HL-60 (cell line): Measurements from ENCODE around the gene DNAH6.

ENCODE experiments used
- DNase-seq, 2 experiments: peaks; one replicate each; pipeline ENCODE4 v3.0.0-alpha.2; 2010 to 2020; ENCODE audit warnings: low read depth in 1 of 2, low spot score in 1 of 2
- H3K27ac ChIP-seq: fragments of 250-450 bp; sonication (Bioruptor Pico); replicated peaks from 2 replicates; pipeline ENCODE4 v1.5.1; 2020; ENCODE audit warnings: mild to moderate bottlenecking, moderate library complexity
- H3K27me3 ChIP-seq: fragments of 250-450 bp; sonication (Bioruptor Pico); 2 replicates; pipeline ENCODE4 v1.5.1; 2021; ENCODE audit warnings: mild to moderate bottlenecking, moderate library complexity; ENCODE audit not compliant: insufficient read depth, poor library complexity, severe bottlenecking
- H3K4me3 ChIP-seq: replicated peaks from 2 replicates; pipeline ENCODE4 v1.5.1; 2011; ENCODE audit warnings: mild to moderate bottlenecking, control low read depth, low read length; ENCODE audit not compliant: insufficient read depth
- CTCF ChIP-seq: IDR thresholded peaks from one replicate; pipeline ENCODE4 v1.5.1; 2011; ENCODE audit warnings: low read length, control low read depth, inconsistent platforms; ENCODE audit not compliant: insufficient read depth
- GABPA ChIP-seq: IDR thresholded peaks from 2 replicates; pipeline ENCODE4 v1.6.1; 2012; ENCODE audit warnings: low read depth
- POLR2AphosphoS5 ChIP-seq: IDR thresholded peaks from 2 replicates; pipeline ENCODE4 v1.6.1; 2012; ENCODE audit warnings: low read depth
- SPI1 ChIP-seq: IDR thresholded peaks from 2 replicates; pipeline ENCODE4 v1.6.1; 2012; ENCODE audit warnings: low read depth, mild to moderate bottlenecking, borderline replicate concordance
- TF ChIP-seq, protein P1 (sequence below): IDR thresholded peaks from 2 replicates; pipeline ENCODE4 v1.6.1; 2012; ENCODE audit warnings: low read depth; ENCODE audit not compliant: insufficient replicate concordance

DNAH6 gene

DNA sequence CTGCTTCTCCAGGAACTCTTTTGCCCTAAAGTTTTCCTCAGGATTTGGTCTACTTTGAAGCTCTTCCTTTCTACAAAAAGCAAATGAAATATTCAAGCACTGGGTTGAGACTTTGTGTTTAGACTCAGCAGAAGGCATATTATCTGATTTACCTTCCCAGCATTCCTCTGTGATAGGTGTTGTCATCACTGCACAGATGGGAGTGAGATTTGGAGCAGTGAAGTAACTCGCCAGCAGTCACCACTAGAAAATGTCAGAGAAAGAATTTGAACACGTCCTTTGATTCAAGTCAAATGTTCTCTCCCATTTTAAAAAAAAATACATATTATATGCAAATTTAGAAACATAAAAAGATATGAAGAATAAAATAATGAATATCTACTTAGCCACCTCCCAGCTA, 112.2 kb downstream of the DNAH6 start:
- Histone ChIP-seq H3K27me3 (no peaks in the 10 kb centered on the region), H3K4me3 (no peak overlapping the region), H3K27ac (no peak overlapping the region)
- TF ChIP-seq, protein P1, sequence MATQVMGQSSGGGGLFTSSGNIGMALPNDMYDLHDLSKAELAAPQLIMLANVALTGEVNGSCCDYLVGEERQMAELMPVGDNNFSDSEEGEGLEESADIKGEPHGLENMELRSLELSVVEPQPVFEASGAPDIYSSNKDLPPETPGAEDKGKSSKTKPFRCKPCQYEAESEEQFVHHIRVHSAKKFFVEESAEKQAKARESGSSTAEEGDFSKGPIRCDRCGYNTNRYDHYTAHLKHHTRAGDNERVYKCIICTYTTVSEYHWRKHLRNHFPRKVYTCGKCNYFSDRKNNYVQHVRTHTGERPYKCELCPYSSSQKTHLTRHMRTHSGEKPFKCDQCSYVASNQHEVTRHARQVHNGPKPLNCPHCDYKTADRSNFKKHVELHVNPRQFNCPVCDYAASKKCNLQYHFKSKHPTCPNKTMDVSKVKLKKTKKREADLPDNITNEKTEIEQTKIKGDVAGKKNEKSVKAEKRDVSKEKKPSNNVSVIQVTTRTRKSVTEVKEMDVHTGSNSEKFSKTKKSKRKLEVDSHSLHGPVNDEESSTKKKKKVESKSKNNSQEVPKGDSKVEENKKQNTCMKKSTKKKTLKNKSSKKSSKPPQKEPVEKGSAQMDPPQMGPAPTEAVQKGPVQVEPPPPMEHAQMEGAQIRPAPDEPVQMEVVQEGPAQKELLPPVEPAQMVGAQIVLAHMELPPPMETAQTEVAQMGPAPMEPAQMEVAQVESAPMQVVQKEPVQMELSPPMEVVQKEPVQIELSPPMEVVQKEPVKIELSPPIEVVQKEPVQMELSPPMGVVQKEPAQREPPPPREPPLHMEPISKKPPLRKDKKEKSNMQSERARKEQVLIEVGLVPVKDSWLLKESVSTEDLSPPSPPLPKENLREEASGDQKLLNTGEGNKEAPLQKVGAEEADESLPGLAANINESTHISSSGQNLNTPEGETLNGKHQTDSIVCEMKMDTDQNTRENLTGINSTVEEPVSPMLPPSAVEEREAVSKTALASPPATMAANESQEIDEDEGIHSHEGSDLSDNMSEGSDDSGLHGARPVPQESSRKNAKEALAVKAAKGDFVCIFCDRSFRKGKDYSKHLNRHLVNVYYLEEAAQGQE, result no peak
- TF ChIP-seq POLR2AphosphoS5 (no peak), SPI1 (no peak), GABPA (no peak), CTCF (no peak)
- DNase-seq, result no peak

GRCh38 chr2:84629550-84629949, 113.3 kb downstream of the DNAH6 start:
- Histone ChIP-seq H3K4me3 (no peak overlapping the region), H3K27me3 (no peaks in the 10 kb centered on the region), H3K27ac (no peak overlapping the region)
- no peak for DNase-seq
- TF ChIP-seq GABPA, result no peak
- TF ChIP-seq, protein P1, result no peak
- TF ChIP-seq CTCF, result no peak
- no peak for TF ChIP-seq SPI1
- TF ChIP-seq POLR2AphosphoS5, result no peak

- H3K27me3 ChIP-seq, result no peaks in the 10 kb centered on the region
- H3K27ac ChIP-seq, result no peak overlapping the region
- no peak overlapping the region for H3K4me3 ChIP-seq
- TF ChIP-seq CTCF (peak; percentile 11), GABPA (no peak), POLR2AphosphoS5 (no peak), SPI1 (no peak)
- TF ChIP-seq, protein P1, result no peak
- DNase-seq, result no peak
These were observed 114.7 kb downstream of the DNAH6 start for GRCh38 chr2:84631047-84631446.
